ENCODE data around the gene SNED1. TPM values are rescaled to one million over a fixed set of nuclear protein-coding genes. Genes with fewer than 3 reads are reported as not detected.
"Not testable (repeated sequence)": the region's sequence is repeated elsewhere in the genome, so short reads cannot be mapped to it uniquely, and the experiment has no call there.

The SNED1 gene
- total RNA-seq, 1 donor from 2014 or later = 17.9 TPM

- no peak for DNase-seq (ENCODE audit: low read depth in 2 of 2)
Observed at GRCh38 chr2:241082341-241083090, 84.1 kb downstream of the SNED1 start.

GRCh38 chr2:241083091-241083415 lies 84.6 kb downstream of the SNED1 start:
- no peak for DNase-seq (ENCODE audit: low read depth in 2 of 2)

GRCh38 chr2:241084856-241085444 lies 86.5 kb downstream of the SNED1 start:
- no peak for DNase-seq (ENCODE audit: low read depth in 2 of 2)

GRCh38 chr2:241087420-241088268 lies 89.2 kb downstream of the SNED1 start:
- no peak for DNase-seq (ENCODE audit: low read depth in 2 of 2)

GRCh38 chr2:241088376-241088775 lies 90.0 kb downstream of the SNED1 start:
- no peak for DNase-seq (ENCODE audit: low read depth in 2 of 2)

- DNase-seq (ENCODE audit: low read depth in 2 of 2) = peak; percentile 51 to 69
Observed at GRCh38 chr2:241088791-241089732, 90.6 kb downstream of the SNED1 start.

- peak in 1 of 2 donors; percentile 32 for DNase-seq (ENCODE audit: low read depth in 2 of 2)
Observed at GRCh38 chr2:241091201-241091600, 92.8 kb downstream of the SNED1 start.

GRCh38 chr2:241091734-241092445 lies 93.5 kb downstream of the SNED1 start:
- DNase-seq (ENCODE audit: low read depth in 2 of 2) = no peak

- DNase-seq (ENCODE audit: low read depth in 2 of 2) = no peak
Observed at GRCh38 chr2:241092677-241093076, 94.3 kb downstream of the SNED1 start.

GRCh38 chr2:241093133-241093781 lies 94.8 kb downstream of the SNED1 start:
- DNase-seq (ENCODE audit: low read depth in 2 of 2) = not testable (repeated sequence)

GRCh38 chr2:241094172-241094571 lies 95.8 kb downstream of the SNED1 start:
- no peak for DNase-seq (ENCODE audit: low read depth in 2 of 2)

GRCh38 chr2:241094924-241095420 lies 96.6 kb downstream of the SNED1 start:
- DNase-seq (ENCODE audit: low read depth in 2 of 2) = peak in 1 of 2 donors; percentile 31

- DNase-seq (ENCODE audit: low read depth in 2 of 2) = peak in 1 of 2 donors; percentile 39
Observed at GRCh38 chr2:241095594-241096290, 97.3 kb downstream of the SNED1 start.

- DNase-seq (ENCODE audit: low read depth in 2 of 2) = no peak
Observed at GRCh38 chr2:241096979-241097378, 98.6 kb downstream of the SNED1 start.

GRCh38 chr2:241099246-241099645 lies 100.8 kb downstream of the SNED1 start:
- no peak for DNase-seq (ENCODE audit: low read depth in 2 of 2)

- DNase-seq (ENCODE audit: low read depth in 2 of 2) = peak; percentile 84
Observed at GRCh38 chr2:241102239-241102803, 103.9 kb downstream of the SNED1 start, which contains the start of gene MTERF4. MTERF4 (minus strand) TSS chr2:241102287; CDS start chr2:241102273, 14 bp downstream.

- no peak for DNase-seq (ENCODE audit: low read depth in 2 of 2)
Observed at GRCh38 chr2:241103176-241103595, 104.8 kb downstream of the SNED1 start.

GRCh38 chr2:241104611-241105010 lies 106.2 kb downstream of the SNED1 start:
- not testable (repeated sequence) for DNase-seq (ENCODE audit: low read depth in 2 of 2)

- DNase-seq (ENCODE audit: low read depth in 2 of 2) = no peak
Observed at GRCh38 chr2:241105641-241106040, 107.2 kb downstream of the SNED1 start.

Data from lung microvascular endothelial cell (primary cell).